ENCODE measurements around the gene DMGDH. TPM values are rescaled to one million over a fixed set of nuclear protein-coding genes. Genes with fewer than 3 reads are reported as not detected.

The DMGDH gene
- total RNA-seq, 1 donor from 2014 or later: 1.3 TPM

DNA sequence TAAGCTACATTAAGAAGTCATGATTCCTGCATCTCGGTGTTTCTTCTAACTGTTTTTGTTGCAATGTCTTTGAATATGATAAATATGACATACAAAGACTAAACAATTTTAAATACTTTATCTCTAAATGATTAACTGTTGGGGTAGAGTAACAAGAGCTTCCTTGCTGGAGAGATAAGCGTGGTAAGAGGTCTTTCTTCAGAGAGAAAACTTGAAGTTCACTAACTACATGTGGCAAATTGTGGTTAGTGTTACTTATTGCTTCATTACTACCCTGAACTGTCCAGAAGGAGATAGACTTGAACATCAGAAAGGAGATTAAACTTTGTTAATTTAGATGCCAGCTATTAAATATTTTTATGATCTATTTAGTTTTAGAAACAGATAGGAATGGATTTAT lies 77.3 kb downstream of the DMGDH start:
- no peak overlapping the region for H3K4me3 ChIP-seq
- intact Hi-C loops (cut with DNase I): no loop called here
- ATAC-seq: no peak

DNA sequence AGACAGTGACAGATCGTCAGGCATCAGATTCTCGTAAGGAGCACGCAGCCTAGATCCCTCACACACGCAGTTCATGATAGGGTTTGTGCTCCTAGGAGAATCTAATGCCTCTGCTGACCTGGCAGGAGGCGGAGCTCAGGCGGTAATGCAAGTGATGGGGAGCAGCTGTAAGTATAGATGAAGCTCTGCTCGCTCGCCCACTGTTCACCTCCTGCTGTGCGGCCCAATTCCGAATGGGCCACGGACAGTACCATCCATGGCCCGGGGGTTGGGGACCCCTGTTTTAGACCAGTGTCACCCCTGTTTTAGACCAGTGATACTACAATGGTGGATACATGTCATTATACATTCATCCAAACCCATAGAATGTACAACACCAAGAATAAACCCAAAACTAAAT lies 80.4 kb downstream of the DMGDH start:
- Histone ChIP-seq H3K27me3 (ENCODE audit: low read depth) (no peaks in the 10 kb centered on the region), H3K4me3 (no peak overlapping the region), H3K4me1 (peaks cover 11% of the 10 kb centered on the region), H3K36me3 (no peaks in the 10 kb centered on the region), H3K9me3 (no peaks in the 10 kb centered on the region), H3K27ac (no peak overlapping the region)
- intact Hi-C loops (cut with DNase I): no loop called here
- DNase-seq (no peak), ATAC-seq (no peak)
- TF ChIP-seq, protein P1, sequence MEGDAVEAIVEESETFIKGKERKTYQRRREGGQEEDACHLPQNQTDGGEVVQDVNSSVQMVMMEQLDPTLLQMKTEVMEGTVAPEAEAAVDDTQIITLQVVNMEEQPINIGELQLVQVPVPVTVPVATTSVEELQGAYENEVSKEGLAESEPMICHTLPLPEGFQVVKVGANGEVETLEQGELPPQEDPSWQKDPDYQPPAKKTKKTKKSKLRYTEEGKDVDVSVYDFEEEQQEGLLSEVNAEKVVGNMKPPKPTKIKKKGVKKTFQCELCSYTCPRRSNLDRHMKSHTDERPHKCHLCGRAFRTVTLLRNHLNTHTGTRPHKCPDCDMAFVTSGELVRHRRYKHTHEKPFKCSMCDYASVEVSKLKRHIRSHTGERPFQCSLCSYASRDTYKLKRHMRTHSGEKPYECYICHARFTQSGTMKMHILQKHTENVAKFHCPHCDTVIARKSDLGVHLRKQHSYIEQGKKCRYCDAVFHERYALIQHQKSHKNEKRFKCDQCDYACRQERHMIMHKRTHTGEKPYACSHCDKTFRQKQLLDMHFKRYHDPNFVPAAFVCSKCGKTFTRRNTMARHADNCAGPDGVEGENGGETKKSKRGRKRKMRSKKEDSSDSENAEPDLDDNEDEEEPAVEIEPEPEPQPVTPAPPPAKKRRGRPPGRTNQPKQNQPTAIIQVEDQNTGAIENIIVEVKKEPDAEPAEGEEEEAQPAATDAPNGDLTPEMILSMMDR (IDR thresholded peaks at IDR 0.05): no peak

More for the DNA sequence above, 77.3 kb downstream of the DMGDH start:
- Histone ChIP-seq H3K9me3 (no peaks in the 10 kb centered on the region), H3K4me1 (no peaks in the 10 kb centered on the region), H3K27me3 (ENCODE audit: low read depth) (no peaks in the 10 kb centered on the region), H3K27ac (no peak overlapping the region), H3K36me3 (no peaks in the 10 kb centered on the region)
- TF ChIP-seq, protein P1 (IDR thresholded peaks at IDR 0.05): no peak
- no peak for DNase-seq

DNA sequence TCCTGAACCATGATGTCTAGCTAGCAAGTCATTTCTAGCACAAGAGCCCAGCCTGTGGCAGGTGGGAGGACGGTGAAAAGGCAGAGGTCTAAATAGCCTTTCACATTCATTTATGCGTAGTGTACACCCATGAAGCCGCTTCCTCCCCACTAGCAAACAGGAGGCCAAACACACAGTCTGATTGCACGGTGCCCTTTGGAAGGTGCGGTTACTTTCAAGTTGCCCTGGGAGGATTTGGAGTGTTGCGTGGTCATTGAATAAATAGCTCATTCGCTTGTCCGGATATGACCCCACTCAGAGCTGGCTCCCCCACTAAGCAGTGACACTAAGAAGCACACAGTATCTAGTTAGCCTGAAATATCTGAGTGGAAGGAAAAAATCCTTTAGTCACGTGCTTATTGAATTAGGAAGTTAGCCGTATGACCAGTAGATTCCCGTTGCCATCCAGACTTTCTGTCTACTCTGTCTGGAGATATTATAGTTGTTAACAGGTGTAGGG lies 83.7 kb downstream of the DMGDH start:
- H3K4me3 ChIP-seq: peak overlapping the region; percentile 79
- ATAC-seq: peak; percentile 36 to 49
- H3K36me3 ChIP-seq: no peaks in the 10 kb centered on the region
- peaks cover 11% of the 10 kb centered on the region for H3K4me1 ChIP-seq
- no peaks in the 10 kb centered on the region for H3K9me3 ChIP-seq
- peak overlapping the region; percentile 98 for H3K27ac ChIP-seq
- no peaks in the 10 kb centered on the region for H3K27me3 ChIP-seq (ENCODE audit: low read depth)
- intact Hi-C loops (cut with DNase I): no loop called here
- DNase-seq: peak; percentile 49
- TF ChIP-seq, protein P1 (IDR thresholded peaks at IDR 0.05): no peak

DNA sequence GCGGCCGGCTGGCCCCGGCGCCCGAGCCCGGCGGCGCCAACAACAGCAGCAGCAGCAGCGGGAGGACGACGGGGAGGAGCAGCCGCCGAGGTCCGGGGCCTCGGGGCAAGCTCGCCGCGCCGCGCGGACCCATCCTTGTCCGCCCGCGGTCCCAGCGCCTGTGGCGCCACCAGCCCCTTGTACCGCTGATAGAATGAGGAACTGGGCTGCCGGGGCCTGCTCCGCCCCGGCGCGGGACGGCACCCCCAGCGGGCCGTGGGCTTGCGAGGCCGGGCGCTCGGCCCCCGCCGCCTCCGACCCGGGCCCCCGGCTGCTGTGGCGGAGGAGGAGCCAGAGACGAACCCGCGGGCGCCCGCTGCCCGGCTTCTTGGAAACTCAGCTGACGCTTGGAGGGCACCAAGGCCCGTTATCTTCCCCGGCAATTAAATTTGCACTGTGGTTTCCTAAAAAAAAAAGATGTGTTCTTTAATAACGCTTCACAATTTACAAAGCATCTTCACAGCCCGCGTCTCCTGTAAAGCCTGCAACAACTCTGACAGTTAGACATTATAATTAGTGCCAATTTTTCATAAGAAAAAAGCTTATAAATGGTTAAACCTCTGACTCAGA lies 84.3 kb downstream of the DMGDH start, which contains the start of gene ARSB:
TSS of gene ARSB (minus strand) at position 195 of the 609 bp plus-strand sequence. CDS start at position 133, 62 bp downstream.
- Histone ChIP-seq H3K27ac (peak within 1 kb of the TSS; percentile 98), H3K4me1 (peaks cover 11% of the 10 kb centered on the region), H3K9me3 (no peaks in the 10 kb centered on the region), H3K27me3 (ENCODE audit: low read depth) (no peaks in the 10 kb centered on the region), H3K36me3 (no peaks in the 10 kb centered on the region), H3K4me3 (peak within 1 kb of the TSS; percentile 79)
- ATAC-seq (peak; percentile 70 to 81), DNase-seq (peak; percentile 81)
- intact Hi-C loops (cut with DNase I): no loop called here
- TF ChIP-seq, protein P1 (IDR thresholded peaks at IDR 0.05): no peak

DNA sequence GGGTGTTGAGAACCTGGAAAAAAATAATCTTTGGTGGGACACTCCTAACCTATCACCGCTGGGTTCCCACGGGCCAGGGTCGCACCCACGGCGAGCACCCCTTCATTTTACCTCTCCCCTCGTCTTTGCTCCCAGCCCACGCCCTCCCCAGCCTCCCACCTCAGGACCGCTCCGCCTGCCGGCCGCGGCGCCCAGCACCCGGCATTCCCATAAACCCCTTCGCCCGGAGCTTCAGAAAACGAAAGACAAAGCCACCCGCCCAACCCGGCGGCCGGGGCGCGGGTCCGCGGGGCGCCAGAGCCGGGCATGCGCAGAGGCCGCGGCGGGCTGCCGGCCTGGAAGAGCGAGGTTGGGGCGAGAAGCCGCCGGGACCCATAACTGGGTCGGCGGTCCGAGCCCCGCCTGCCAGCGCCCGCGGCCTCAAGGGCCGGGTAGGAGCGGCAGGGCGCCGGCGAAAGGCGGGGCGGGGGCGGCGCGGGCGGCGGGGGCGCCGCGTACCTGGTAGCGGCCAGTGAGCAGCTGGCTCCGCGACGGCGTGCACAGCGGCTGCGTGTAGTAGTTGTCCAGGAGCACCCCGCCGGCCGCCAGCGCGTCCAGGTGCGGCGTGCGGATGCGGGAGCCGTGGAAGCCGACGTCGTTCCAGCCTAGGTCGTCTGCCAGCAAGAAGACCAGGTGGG lies 84.9 kb downstream of the DMGDH start:
- Histone ChIP-seq H3K27me3 (ENCODE audit: low read depth) (no peaks in the 10 kb centered on the region), H3K27ac (peak overlapping the region; percentile 98), H3K4me1 (peaks cover 11% of the 10 kb centered on the region), H3K36me3 (no peaks in the 10 kb centered on the region), H3K9me3 (no peaks in the 10 kb centered on the region), H3K4me3 (peak overlapping the region; percentile 79)
- intact Hi-C loops (cut with DNase I): no loop called here
- peak; percentile 89 for DNase-seq
- TF ChIP-seq, protein P1 (IDR thresholded peaks at IDR 0.05): peak; percentile 43
- ATAC-seq: peak; percentile 94
